NCI-H345 treated with DMSO at 0.1 percent for 48 hours (cell line): ENCODE results near the gene IQCH.

Experiments
- DNase-seq: peaks from one replicate; lab custom pipeline; 2025; ENCODE audit not compliant: unreplicated experiment; lab: John Stamatoyannopoulos, UW

IQCH gene

GRCh38 chr15:67296684-67297083, 42.1 kb downstream of the IQCH start:
- DNase-seq: no peak

GRCh38 chr15:67300266-67301025, 45.9 kb downstream of the IQCH start:
- DNase-seq: no peak

- no peak for DNase-seq
These were observed 49.1 kb downstream of the IQCH start for GRCh38 chr15:67303490-67304363.

DNA sequence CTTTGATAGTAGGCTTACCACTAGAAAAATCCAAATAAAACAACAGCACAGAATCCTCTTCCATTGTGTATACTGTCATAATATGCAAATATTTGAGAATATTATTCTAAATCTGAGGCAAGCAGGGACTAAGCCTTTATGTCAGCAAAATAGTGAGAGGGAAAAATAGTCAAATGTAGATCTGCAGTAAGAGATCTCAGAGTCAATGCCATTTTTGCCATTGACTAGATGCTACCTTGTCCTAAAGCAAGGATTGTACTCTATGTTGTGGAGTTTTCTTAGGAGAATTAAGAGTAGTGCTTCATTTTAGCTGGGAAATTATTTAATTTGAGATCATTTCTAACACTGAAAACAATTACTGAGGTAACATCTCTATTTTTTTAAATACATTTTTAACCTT, 50.2 kb downstream of the IQCH start:
- DNase-seq: no peak

GRCh38 chr15:67305506-67305905, 50.9 kb downstream of the IQCH start:
- DNase-seq: no peak

- DNase-seq: no peak
These were observed 52.6 kb downstream of the IQCH start for GRCh38 chr15:67307156-67307555.

DNA sequence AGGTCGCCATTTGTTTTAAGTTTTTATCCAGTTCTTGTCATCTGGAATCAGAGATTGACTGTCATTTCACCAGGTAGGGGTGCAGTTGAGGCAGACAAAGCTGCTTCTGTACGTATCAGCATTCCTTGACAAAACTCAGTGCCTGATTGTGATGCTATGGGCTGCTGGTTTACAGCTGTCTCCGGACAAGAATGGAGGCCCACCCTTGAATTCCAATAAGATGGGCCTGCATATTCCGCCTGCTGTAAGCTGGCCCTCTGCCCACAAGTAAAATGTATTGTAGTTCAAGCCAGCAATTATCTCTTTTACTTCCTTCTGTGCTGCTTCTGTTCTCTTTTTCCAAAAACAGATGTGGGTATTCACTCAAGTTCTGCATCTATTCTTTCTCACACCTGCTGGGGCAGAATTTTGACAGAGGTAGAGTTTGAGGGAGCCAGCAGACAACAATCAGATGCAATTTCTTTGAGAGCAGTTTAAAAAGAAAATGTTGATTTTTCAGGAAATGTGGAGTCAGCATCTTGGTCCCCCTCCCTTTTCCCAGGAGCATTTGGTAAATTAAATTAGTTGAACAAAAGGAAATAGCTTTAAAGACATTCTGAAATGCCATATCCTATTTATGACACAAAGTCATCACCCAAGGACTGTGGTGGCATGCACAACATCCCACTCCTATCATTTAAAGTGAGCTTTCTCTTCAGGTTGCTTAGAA, 53.5 kb downstream of the IQCH start:
- no peak for DNase-seq

DNA sequence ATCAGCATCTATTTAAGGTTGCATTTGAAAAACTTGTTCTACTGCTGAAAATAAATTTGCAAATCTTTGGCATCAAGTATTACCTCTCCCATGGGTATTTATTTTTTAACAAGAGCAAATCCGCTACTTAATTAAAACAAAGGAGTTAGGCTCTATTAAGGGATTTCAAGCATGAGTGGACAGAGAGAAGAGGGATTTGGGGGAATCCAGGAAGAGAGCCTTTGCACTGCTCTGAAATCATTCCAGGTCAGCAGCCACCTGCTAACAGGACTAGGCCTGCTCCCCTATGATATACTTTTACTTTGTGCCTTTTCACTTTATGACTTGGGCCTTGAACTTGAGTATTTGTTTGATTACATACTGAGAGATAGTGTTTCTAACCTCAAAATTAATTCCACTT, 57.1 kb downstream of the IQCH start:
- DNase-seq: no peak

- DNase-seq: no peak
These were observed 65.4 kb downstream of the IQCH start for GRCh38 chr15:67319961-67320360.

- DNase-seq: no peak
These were observed 66.8 kb downstream of the IQCH start for GRCh38 chr15:67321352-67321751.

GRCh38 chr15:67322481-67322880, 67.9 kb downstream of the IQCH start:
- DNase-seq: no peak

DNA sequence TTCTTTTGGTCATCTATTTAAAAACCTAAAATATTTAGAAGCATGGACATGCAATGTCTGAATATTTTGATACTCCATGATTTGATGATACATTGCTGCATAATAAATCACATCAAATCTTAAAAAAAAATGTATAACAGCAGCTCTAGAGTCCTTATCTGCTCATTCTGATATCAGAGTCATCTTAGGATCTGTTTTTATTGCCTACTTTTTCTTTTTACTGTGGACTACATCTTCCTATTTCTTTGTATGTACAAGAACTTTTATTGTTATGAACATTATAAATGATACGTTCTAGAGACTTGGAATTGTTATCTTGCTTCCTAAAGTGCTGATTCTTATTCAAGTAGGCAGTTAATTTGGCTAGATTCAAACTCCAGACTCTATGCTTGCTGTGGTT, 72.7 kb downstream of the IQCH start:
- no peak for DNase-seq

GRCh38 chr15:67327737-67328136, 73.2 kb downstream of the IQCH start:
- DNase-seq: no peak

DNA sequence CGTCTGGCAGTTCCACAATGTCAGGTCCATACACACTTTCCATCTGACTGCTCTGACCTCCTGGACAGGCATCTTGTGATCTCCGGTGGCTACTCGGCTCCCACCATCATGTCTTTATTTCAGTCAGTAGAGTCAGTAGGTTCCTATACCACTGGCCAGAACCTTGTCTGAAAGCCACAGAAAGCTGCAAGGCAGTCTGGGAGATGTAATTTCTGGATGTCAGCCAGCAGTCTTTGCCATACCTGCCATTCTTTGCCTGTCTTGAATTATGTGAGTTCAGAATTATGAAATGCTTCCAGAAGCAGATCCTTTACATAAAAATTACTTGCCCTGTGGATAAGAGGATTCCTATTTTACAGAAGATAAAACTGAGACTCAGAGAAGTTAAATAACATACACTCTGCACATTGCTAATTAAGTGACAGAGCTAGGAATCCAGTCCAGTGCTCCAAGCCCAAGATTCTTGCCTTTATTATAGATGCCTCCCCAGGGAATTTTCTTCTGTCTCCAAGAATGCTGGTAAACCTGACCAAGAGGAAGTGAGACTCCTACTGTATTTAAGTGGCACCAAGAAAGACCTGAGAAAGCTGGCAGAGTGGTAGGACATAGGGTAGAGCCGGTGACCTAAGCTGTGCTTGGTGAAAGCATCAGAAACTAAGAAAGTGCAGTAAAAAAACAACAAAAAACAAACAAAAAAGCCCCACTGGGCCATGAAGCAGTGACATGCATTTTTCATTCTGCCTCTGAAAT, 75.6 kb downstream of the IQCH start:
- no peak for DNase-seq

DNA sequence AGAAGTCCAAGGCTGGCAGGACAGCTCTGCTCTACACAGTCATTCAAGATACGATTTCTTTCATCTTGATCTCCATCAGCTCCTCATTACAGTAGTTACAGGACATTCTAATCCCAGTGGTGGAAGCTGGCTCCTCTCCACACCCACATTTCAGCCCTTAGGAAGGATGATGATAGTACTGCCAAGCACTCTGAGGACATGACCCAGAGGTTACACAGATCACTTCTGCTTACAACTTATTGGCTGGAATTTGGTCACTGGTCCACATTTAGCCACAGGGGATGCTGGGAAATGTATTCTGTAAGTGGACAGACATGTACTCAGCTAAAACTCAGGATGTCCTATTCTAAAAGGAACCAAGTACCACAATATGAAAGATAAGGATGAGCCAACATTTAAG, 77.1 kb downstream of the IQCH start:
- no peak for DNase-seq

- DNase-seq: no peak
These were observed 80.4 kb downstream of the IQCH start for GRCh38 chr15:67335026-67335425.

DNA sequence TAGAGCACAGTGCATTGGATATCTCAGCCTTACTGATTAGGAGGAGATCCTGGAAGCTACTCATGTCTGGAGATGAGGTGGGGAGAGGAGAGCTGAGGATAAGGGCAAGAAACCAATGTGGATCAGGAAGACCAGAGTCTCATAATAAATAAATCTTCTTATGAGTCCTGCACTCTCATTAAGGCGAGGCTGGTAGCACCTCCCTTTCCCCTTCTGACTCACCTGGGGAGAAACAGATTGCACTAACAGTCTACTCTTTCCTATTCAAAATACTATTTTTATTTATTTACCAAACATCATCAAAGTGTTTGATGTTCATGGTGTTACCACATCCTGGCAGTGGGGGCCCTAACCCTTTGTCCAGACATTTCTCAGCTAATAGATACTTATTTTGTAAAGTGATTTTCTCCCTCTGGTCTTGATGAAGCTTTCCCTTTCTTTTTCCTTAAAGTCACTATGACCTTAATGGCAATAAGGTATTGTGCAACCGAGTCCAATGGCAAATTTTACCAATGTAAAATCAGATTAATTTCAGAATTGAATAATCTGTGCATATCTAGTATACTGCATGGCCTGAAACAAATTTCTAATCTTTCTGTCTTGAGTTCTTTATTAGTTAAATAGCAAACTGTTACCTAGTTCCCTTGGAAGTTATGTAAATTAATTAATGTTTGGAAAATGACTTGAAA, 81.1 kb downstream of the IQCH start:
- no peak for DNase-seq

DNA sequence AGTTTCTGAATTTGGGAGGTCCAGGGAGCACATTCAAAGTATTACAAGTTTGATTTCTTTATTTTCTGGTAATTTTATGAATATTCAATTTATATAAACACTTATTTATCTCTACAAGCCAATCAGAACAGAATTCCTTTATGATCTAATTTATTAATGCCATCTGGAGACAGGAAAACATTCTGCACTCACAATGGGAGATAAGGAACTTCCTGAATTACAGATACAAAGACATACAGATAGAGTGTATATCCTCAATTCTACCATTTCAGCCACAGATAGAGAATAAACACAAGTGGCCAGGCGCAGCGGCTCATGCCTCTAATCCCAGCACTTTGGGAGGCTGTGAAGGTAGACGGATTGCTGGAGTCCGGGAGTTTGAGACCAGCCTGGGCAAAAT, 86.0 kb downstream of the IQCH start:
- DNase-seq: no peak

DNA sequence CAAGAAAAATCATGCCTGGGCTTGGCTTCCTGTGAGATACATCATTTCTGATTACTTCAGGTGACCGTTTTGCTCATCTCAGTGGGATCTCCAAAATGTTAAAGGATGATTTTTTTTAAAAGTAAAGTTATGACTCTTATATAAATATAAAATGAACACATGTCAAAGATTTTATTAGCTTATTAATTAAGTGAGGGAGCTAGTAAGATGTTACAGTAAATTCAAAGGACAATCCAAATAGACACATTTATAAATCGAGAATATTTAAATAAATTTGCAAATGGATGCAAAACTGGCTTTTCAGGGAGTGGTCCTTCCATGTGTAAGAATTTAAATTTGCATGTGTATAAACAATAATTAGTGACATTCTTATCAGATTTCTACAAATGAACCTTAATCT, 87.0 kb downstream of the IQCH start:
- no peak for DNase-seq

GRCh38 chr15:67343206-67343605, 88.6 kb downstream of the IQCH start:
- DNase-seq: no peak
